ENCODE data around the gene SLC23A1. TPM values are rescaled to one million over a fixed set of nuclear protein-coding genes. Genes with fewer than 3 reads are reported as not detected.

The SLC23A1 gene
- total and polyA plus RNA-seq, 9 of the 15 experiments (the other 6 are each of a cell fraction or from before 2014, with no cell fraction given) = 0.03 to 0.20 (median 0.05) TPM; not detected in 5

GRCh38 chr5:139342423-139342723 lies 40.7 kb downstream of the SLC23A1 start:
- no peaks in the 10 kb centered on the region for H3K27me3 ChIP-seq (ENCODE audit: control insufficient read depth in 2 of 2, insufficient read depth in 2 of 2, low read length in 2 of 2)
- H3K4me1 ChIP-seq (replicated peaks in 1 of 2; ENCODE audit: control insufficient read depth in 2 of 2, insufficient read depth in 2 of 2, low read length in 2 of 2) = peaks cover 11% of the 10 kb centered on the region in 2 experiments; a peak in 4 of 5 replicates
- WGBS (ENCODE audit: insufficient coverage, low coverage, missing lambda C conversion rate) = 0% methylated on average over 15 of the region's 16 CpGs
- in situ Hi-C loops (cut with MboI) = no loop called here
- H3K9me1 ChIP-seq (ENCODE audit: control insufficient read depth, insufficient read depth, low read length) = no peaks in the 10 kb centered on the region
- H3K36me3 ChIP-seq (ENCODE audit: control insufficient read depth, insufficient read depth, low read length) = peaks cover 18% of the 10 kb centered on the region
- ChIA-PET POLR2A (interaction anchor here (0.6 to 3.3 kb wide), 16 partner anchors 9 to 1123 kb away, joined by 3 to 26 read pairs (median 4); partner anchors contain the start of genes HSPA9 and MATR3), CTCF (ENCODE audit: low intra/inter-chr PET ratio) (no interaction called here)
- peak overlapping the region; percentile 86 for H3K4me3 ChIP-seq
- H3K79me2 ChIP-seq (ENCODE audit: control insufficient read depth, insufficient read depth, low read length) = peaks cover 57% of the 10 kb centered on the region
- FAIRE-seq (no peak), DNase-seq (ENCODE audit: extremely low read depth in 1 of 4, low spot score in 3 of 4) (peak in 1 of 4 experiments; percentile 93), ATAC-seq (no peak)
- intact Hi-C loops (cut with micrococcal nuclease) = loop anchor here (5.0 kb wide), 3 partner anchors 60 to 765 kb away; partner anchors contain the start of genes HSPA9 and SPATA24
- peak overlapping the region; percentile 99 to 100 for H3K9ac ChIP-seq (ENCODE audit: insufficient read depth in 1 of 2, low read depth in 2 of 2, low read length in 2 of 2)
- no peaks in the 10 kb centered on the region for H3K9me3 ChIP-seq (replicated peaks; ENCODE audit: control insufficient read depth, insufficient read depth, low read depth, low read length)
- peak overlapping the region; percentile 100 for H3K27ac ChIP-seq (ENCODE audit: extremely low read depth, low read depth, low read length)
- peaks cover 26% of the 10 kb centered on the region for H4K20me1 ChIP-seq (replicated peaks; ENCODE audit: control insufficient read depth, insufficient read depth, low read length)
- peak overlapping the region; percentile 92 for H2AFZ ChIP-seq (ENCODE audit: low read depth, low read length)
- no TSS peak for BruUV-seq (replicated peaks)
- H3K4me2 ChIP-seq (ENCODE audit: insufficient read depth, low read length) = peak overlapping the region; percentile 91
- TF ChIP-seq, protein P1, sequence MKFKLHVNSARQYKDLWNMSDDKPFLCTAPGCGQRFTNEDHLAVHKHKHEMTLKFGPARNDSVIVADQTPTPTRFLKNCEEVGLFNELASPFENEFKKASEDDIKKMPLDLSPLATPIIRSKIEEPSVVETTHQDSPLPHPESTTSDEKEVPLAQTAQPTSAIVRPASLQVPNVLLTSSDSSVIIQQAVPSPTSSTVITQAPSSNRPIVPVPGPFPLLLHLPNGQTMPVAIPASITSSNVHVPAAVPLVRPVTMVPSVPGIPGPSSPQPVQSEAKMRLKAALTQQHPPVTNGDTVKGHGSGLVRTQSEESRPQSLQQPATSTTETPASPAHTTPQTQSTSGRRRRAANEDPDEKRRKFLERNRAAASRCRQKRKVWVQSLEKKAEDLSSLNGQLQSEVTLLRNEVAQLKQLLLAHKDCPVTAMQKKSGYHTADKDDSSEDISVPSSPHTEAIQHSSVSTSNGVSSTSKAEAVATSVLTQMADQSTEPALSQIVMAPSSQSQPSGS (CRISPR knock-in tag; IDR thresholded peaks at IDR 0.05) = no peak
- TF ChIP-seq, protein P2, sequence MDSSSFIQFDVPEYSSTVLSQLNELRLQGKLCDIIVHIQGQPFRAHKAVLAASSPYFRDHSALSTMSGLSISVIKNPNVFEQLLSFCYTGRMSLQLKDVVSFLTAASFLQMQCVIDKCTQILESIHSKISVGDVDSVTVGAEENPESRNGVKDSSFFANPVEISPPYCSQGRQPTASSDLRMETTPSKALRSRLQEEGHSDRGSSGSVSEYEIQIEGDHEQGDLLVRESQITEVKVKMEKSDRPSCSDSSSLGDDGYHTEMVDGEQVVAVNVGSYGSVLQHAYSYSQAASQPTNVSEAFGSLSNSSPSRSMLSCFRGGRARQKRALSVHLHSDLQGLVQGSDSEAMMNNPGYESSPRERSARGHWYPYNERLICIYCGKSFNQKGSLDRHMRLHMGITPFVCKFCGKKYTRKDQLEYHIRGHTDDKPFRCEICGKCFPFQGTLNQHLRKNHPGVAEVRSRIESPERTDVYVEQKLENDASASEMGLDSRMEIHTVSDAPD (CRISPR knock-in tag; IDR thresholded peaks at IDR 0.05) = no peak
- TF ChIP-seq POLR2AphosphoS5 (IDR thresholded peaks at IDR 0.05; ENCODE audit: control insufficient read depth, insufficient read depth, low read depth, low read length) = 0 out of 2 replicates have a peak, but pooled peaks have one; percentile 7
- TF ChIP-seq, protein P3, sequence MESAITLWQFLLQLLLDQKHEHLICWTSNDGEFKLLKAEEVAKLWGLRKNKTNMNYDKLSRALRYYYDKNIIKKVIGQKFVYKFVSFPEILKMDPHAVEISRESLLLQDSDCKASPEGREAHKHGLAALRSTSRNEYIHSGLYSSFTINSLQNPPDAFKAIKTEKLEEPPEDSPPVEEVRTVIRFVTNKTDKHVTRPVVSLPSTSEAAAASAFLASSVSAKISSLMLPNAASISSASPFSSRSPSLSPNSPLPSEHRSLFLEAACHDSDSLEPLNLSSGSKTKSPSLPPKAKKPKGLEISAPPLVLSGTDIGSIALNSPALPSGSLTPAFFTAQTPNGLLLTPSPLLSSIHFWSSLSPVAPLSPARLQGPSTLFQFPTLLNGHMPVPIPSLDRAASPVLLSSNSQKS (CRISPR knock-in tag; IDR thresholded peaks at IDR 0.05) = no peak
- TF ChIP-seq, protein P4, sequence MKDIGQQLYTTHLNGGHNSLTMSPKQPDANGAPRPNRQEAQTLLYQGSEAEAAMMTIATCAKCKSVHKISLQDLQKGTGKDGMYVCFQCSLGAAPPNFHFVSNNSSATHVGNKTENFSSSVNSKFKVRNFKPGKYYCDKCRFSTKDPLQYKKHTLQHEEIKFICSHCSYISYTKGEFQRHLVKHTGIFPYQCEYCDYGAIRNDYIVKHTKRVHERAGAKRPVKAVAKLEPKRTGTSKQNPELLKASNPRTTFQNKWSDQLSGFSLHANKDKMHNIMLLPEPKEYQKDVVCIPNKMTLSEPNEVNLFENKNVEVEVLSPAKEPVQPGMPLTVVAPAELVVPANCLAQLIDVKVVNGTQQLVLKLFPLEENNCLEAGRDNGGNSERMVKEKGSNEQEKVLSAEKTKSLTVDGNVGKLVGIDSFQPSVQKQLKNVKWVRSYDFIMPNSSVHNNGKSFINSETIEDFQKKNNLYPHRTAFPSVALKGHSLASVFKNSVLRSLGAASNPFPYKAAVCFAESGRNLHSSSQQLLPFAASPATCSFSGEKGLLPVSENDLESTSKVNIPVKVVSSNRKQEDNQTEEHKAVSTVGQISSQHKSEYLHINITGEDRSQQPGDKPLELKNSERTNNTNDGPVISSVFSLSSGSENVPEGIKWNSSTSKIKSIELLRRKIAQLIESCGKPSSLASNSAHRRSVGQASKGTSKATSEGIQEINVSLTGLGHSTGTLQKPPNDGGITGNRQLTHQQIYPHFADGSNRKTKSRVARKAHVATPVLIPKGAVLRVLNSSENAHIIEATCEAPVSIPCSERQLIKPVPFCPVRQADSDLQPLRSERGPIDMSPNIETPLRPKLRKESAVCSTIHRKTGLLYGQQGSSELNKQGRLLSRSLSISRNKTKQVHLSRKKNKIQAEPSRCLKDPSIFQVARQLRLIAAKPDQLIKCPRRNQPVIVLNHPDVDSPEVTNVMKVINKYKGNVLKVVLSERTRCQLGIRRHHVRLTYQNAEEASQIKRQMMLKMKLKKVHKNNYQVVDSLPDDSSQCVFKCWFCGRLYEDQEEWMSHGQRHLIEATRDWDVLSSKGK (CRISPR knock-in tag; IDR thresholded peaks at IDR 0.05) = no peak
- peak; percentile 34 for TF ChIP-seq TAF1 (IDR thresholded peaks at IDR 0.05; ENCODE audit: control insufficient read depth, extremely low read depth, insufficient read depth, low read length, severe bottlenecking)
- peak in 1 of 2 experiments; percentile 75 for TF ChIP-seq E2F6 (IDR thresholded peaks at IDR 0.05; ENCODE audit: borderline replicate concordance in 1 of 2, extremely low read depth in 1 of 2, insufficient read depth in 1 of 2, insufficient read length in 1 of 2, low read depth in 1 of 2, low read length in 1 of 2, poor library complexity in 1 of 2, severe bottlenecking in 1 of 2)
- no peak for TF ChIP-seq GTF2F1 (IDR thresholded peaks at IDR 0.05; ENCODE audit: low read depth, low read length)
- no peak for TF ChIP-seq RHOXF2B (CRISPR knock-in tag; conservative IDR thresholded peaks at IDR 0.05)
- TF ChIP-seq MED1 (CRISPR knock-in tag; IDR thresholded peaks at IDR 0.05; ENCODE audit: borderline replicate concordance) = no peak
- TF ChIP-seq TFAM (CRISPR knock-in tag; conservative IDR thresholded peaks at IDR 0.05) = no peak
- TF ChIP-seq CC2D1A (IDR thresholded peaks at IDR 0.05) = no peak
- 0 out of 2 replicates have a peak, but pooled peaks have one; percentile 2 for TF ChIP-seq ZNF12 (CRISPR knock-in tag; IDR thresholded peaks at IDR 0.05)
